H1 (cell line): ENCODE data around the gene RUNX1. TPM values are rescaled to one million over a fixed set of nuclear protein-coding genes. Genes with fewer than 3 reads are reported as not detected.

ENCODE experiments used
- CTCF ChIA-PET: fragments of 300-600 bp; sonication (Branson Sonifier 250); formaldehyde crosslinking; loops from one replicate; lab custom pipeline; 2021; ENCODE audit not compliant: partially characterized antibody; lab: Charles Lee
- POLR2A ChIA-PET: fragments of 300-600 bp; sonication (Branson Sonifier 250); formaldehyde crosslinking; loops from one replicate; lab custom pipeline; 2021; ENCODE audit warnings: inconsistent platforms; ENCODE audit not compliant: partially characterized antibody; lab: Charles Lee
- DNase-seq, 2 experiments: peaks; one replicate each; pipeline versions ENCODE4 v3.0.0 to v3.0.0-alpha.2; 2010 to 2022; ENCODE audit warnings: low spot score in 2 of 2, low read depth in 1 of 2, mixed read lengths in 1 of 2
- FAIRE-seq: peaks from 2 replicates; lab custom pipeline; 2011; peaks lifted over from hg19 to GRCh38; lab: Jason Lieb, UNC
- H2AFZ ChIP-seq: 2 replicates; pipeline ENCODE4 v1.8.1; 2012; ENCODE audit warnings: low read length, inconsistent platforms
- H2AK5ac ChIP-seq: 2 replicates; pipeline ENCODE4 v1.6.1; 2013; ENCODE audit warnings: low read depth, low read length
- H2BK120ac ChIP-seq: replicated peaks from 2 replicates; pipeline ENCODE3; 2013; ENCODE audit warnings: low read depth, low read length, inconsistent platforms
- H2BK12ac ChIP-seq: 2 replicates; pipeline ENCODE4 v1.6.1; 2013; ENCODE audit warnings: low read depth, low read length
- H2BK15ac ChIP-seq: 2 replicates; pipeline ENCODE4 v1.6.1; 2013; ENCODE audit warnings: low read length
- H2BK20ac ChIP-seq: 2 replicates; pipeline ENCODE4 v1.6.1; 2013; ENCODE audit warnings: low read length
- H2BK5ac ChIP-seq: 2 replicates; pipeline ENCODE4 v1.6.1; 2013; ENCODE audit warnings: low read depth, low read length
- H3K14ac ChIP-seq: 2 replicates; pipeline ENCODE4 v1.6.1; 2013; ENCODE audit warnings: inconsistent platforms; ENCODE audit not compliant: insufficient read length
- H3K18ac ChIP-seq: 2 replicates; pipeline ENCODE4 v1.6.1; 2013; ENCODE audit warnings: low read length; ENCODE audit errors: extremely low read depth
- H3K23ac ChIP-seq: 2 replicates; pipeline ENCODE4 v1.6.1; 2013; ENCODE audit warnings: inconsistent platforms; ENCODE audit not compliant: insufficient read length
- H3K23me2 ChIP-seq: 2 replicates; pipeline ENCODE4 v1.6.1; 2013; ENCODE audit warnings: low read depth, low read length
- H3K27ac ChIP-seq: 2 replicates; pipeline ENCODE4 v1.6.1; 2011; ENCODE audit warnings: low read depth, low read length, inconsistent platforms
- H3K27me3 ChIP-seq, 4 experiments: replicated peaks in 1 of 4; 1 replicate in 1 of 4; 2 replicates in 3 of 4; pipeline versions ENCODE4 v1.6.1 to v1.8.1; 2011 to 2013; ENCODE audit warnings: low read length in 3 of 4, mild to moderate bottlenecking in 3 of 4, inconsistent platforms in 2 of 4, mixed read lengths in 2 of 4, moderate library complexity in 1 of 4; ENCODE audit not compliant: control insufficient read depth in 3 of 4, insufficient read depth in 3 of 4; ENCODE audit errors: extremely low read depth in 1 of 4
- H3K36me3 ChIP-seq, 4 experiments: 2 replicates each; pipeline versions ENCODE4 v1.6.1 to v1.8.1; 2011 to 2013; ENCODE audit warnings: mild to moderate bottlenecking in 4 of 4, low read length in 3 of 4, moderate library complexity in 2 of 4, control low read depth in 1 of 4, inconsistent platforms in 1 of 4; ENCODE audit not compliant: insufficient read depth in 4 of 4, control insufficient read depth in 2 of 4
- H3K4ac ChIP-seq: replicated peaks from 2 replicates; pipeline ENCODE3; 2013; ENCODE audit warnings: low read length, low read depth, mixed read lengths, inconsistent platforms; ENCODE audit not compliant: insufficient read length
- H3K4me1 ChIP-seq, 4 experiments: replicated peaks in 1 of 4; 1 replicate in 1 of 4; 2 replicates in 3 of 4; pipeline versions ENCODE4 v1.6.1 to v1.8.1; 2011 to 2013; ENCODE audit warnings: low read length in 3 of 4, inconsistent platforms in 2 of 4, mixed read lengths in 1 of 4; ENCODE audit not compliant: insufficient read depth in 4 of 4, control insufficient read depth in 3 of 4
- H3K4me2 ChIP-seq, 2 experiments: 2 replicates each; pipeline versions ENCODE4 v1.6.1 to v1.8.1; 2011 to 2013; ENCODE audit warnings: low read depth in 2 of 2, low read length in 2 of 2, control low read depth in 1 of 2, inconsistent platforms in 1 of 2, mild to moderate bottlenecking in 1 of 2; ENCODE audit not compliant: insufficient read depth in 1 of 2
- H3K4me3 ChIP-seq, 4 experiments: fragments of 200-600, 300-600 bp in 1 of 4; sonication (generic), shearing (Covaris generic), sonication (Bioruptor Twin) in 1 of 4; 2 replicates each; pipeline versions ENCODE4 v1.5.1 to v1.8.1; 2011 to 2016; ENCODE audit warnings: low read length in 4 of 4, low read depth in 3 of 4, control low read depth in 2 of 4, inconsistent platforms in 2 of 4, mild to moderate bottlenecking in 2 of 4, mixed read lengths in 1 of 4, moderate library complexity in 1 of 4; ENCODE audit not compliant: insufficient read depth in 2 of 4; ENCODE audit errors: extremely low read depth in 1 of 4
- H3K56ac ChIP-seq: replicated peaks from 2 replicates; pipeline ENCODE3; 2013; ENCODE audit warnings: low read depth, mild to moderate bottlenecking, mixed read lengths, low read length, inconsistent platforms; ENCODE audit not compliant: insufficient read length
- H3K79me1 ChIP-seq: 2 replicates; pipeline ENCODE4 v1.6.1; 2013; ENCODE audit warnings: low read depth, low read length, control low read depth
- H3K79me2 ChIP-seq, 2 experiments: 2 replicates each; pipeline versions ENCODE4 v1.6.1 to v1.8.1; 2012 to 2013; ENCODE audit warnings: low read length in 2 of 2, mild to moderate bottlenecking in 2 of 2, inconsistent platforms in 1 of 2; ENCODE audit not compliant: insufficient read depth in 2 of 2, control insufficient read depth in 1 of 2
- H3K9ac ChIP-seq, 4 experiments: replicated peaks in 1 of 4; 1 replicate in 1 of 4; 2 replicates in 3 of 4; pipeline versions ENCODE4 v1.6.1 to v1.8.1; 2011 to 2013; ENCODE audit warnings: low read depth in 3 of 4, low read length in 3 of 4, control low read depth in 2 of 4, mild to moderate bottlenecking in 2 of 4, moderate library complexity in 2 of 4, inconsistent platforms in 1 of 4; ENCODE audit errors: extremely low read depth in 1 of 4
- H3K9me3 ChIP-seq, 2 experiments: 2 replicates each; pipeline versions ENCODE4 v1.6.1 to v1.8.1; 2012 to 2013; ENCODE audit warnings: mild to moderate bottlenecking in 2 of 2, moderate library complexity in 2 of 2, control low read depth in 1 of 2, inconsistent platforms in 1 of 2, low read depth in 1 of 2, low read length in 1 of 2, mixed read lengths in 1 of 2; ENCODE audit not compliant: insufficient read depth in 2 of 2
- H4K20me1 ChIP-seq, 2 experiments: replicated peaks in 1 of 2; 2 replicates each; pipeline versions ENCODE3 to v1.8.1; 2011 to 2013; ENCODE audit warnings: inconsistent platforms in 2 of 2, low read length in 2 of 2, mild to moderate bottlenecking in 1 of 2; ENCODE audit not compliant: insufficient read depth in 2 of 2, control insufficient read depth in 1 of 2
- H4K5ac ChIP-seq: 2 replicates; pipeline ENCODE4 v1.6.1; 2013; ENCODE audit warnings: low read length, low read depth, mixed read lengths, inconsistent platforms; ENCODE audit not compliant: insufficient read length
- H4K8ac ChIP-seq: 2 replicates; pipeline ENCODE4 v1.8.0; 2013; ENCODE audit warnings: mild to moderate bottlenecking, moderate library complexity, low read length, inconsistent platforms; ENCODE audit not compliant: insufficient read depth; ENCODE audit errors: extremely low read depth
- H4K91ac ChIP-seq: replicated peaks from 2 replicates; pipeline ENCODE3; 2013; ENCODE audit warnings: low read length, mixed read lengths, inconsistent platforms; ENCODE audit not compliant: insufficient read length
- BRCA1 ChIP-seq: IDR thresholded peaks from 2 replicates; pipeline ENCODE4 v1.6.1; 2012; ENCODE audit warnings: low read depth, low read length, improper control_type of control experiment
- CBX5 ChIP-seq: fragments of 300-800, 300-1000 bp; sonication (generic); IDR thresholded peaks from 2 replicates; pipeline ENCODE4 v1.7.1; 2016; ENCODE audit warnings: antibody characterized with exemption, low read length, low read depth
- CBX8 ChIP-seq: fragments of 300-800, 300-1000 bp; sonication (generic); IDR thresholded peaks from 2 replicates; pipeline ENCODE4 v1.7.1; 2016; ENCODE audit warnings: low read depth, low read length, borderline replicate concordance
- CHD1 ChIP-seq: IDR thresholded peaks from 2 replicates; pipeline ENCODE4 v1.6.1; 2012; ENCODE audit warnings: low read depth, low read length, improper control_type of control experiment
- CHD2 ChIP-seq: IDR thresholded peaks from 2 replicates; pipeline ENCODE4 v1.6.1; 2012; ENCODE audit warnings: low read length, improper control_type of control experiment
- KDM1A ChIP-seq: fragments of 200-600, 300-600 bp; sonication (generic); IDR thresholded peaks from 2 replicates; pipeline ENCODE4 v1.7.1; 2016; ENCODE audit warnings: mild to moderate bottlenecking, low read length, borderline replicate concordance
- RAD21 ChIP-seq, 2 experiments: IDR thresholded peaks in 1 of 2; conservative IDR thresholded peaks in 1 of 2; 2 replicates each; pipeline ENCODE4 v1.6.1; 2011; ENCODE audit warnings: low read depth in 2 of 2, low read length in 2 of 2, improper control_type of control experiment in 1 of 2, inconsistent platforms in 1 of 2, mild to moderate bottlenecking in 1 of 2, moderate library complexity in 1 of 2
- RBBP5 ChIP-seq: IDR thresholded peaks from 2 replicates; pipeline ENCODE4 v1.7.1; 2012; ENCODE audit warnings: low read depth, mild to moderate bottlenecking, inconsistent platforms, low read length, moderate library complexity, borderline replicate concordance
- RXRA ChIP-seq: IDR thresholded peaks from 2 replicates; pipeline ENCODE4 v1.6.1; 2011; ENCODE audit warnings: low read depth, mild to moderate bottlenecking, low read length, moderate library complexity; ENCODE audit not compliant: insufficient read depth
- SIRT6 ChIP-seq: IDR thresholded peaks from one replicate; pipeline ENCODE4 v1.7.1; 2012; ENCODE audit warnings: low read length, inconsistent platforms
- SUZ12 ChIP-seq: fragments of 200-600 bp; sonication (generic); IDR thresholded peaks from 2 replicates; pipeline ENCODE4 v1.6.1; 2012; ENCODE audit warnings: mild to moderate bottlenecking, inconsistent platforms, low read length, moderate library complexity, mixed read lengths
- TBP ChIP-seq: IDR thresholded peaks from 2 replicates; pipeline ENCODE4 v1.6.1; 2011; ENCODE audit warnings: low read depth, low read length, improper control_type of control experiment
- TCF12 ChIP-seq: IDR thresholded peaks from 2 replicates; pipeline ENCODE4 v1.6.1; 2011; ENCODE audit warnings: low read depth, mild to moderate bottlenecking, low read length
- TEAD4 ChIP-seq: IDR thresholded peaks from 2 replicates; pipeline ENCODE4 v1.6.1; 2012; ENCODE audit warnings: low read depth, low read length, inconsistent platforms, mixed read lengths
- whole genome bisulfite sequencing, 2 experiments: shearing (Covaris generic) in 1 of 2; methylation state at CpG; one replicate each; pipeline versions ENCODE4 v1.1.6 to v1.1.7; 2013 to 2015; ENCODE audit warnings: low lambda C conversion rate in 2 of 2, mixed read lengths in 2 of 2, inconsistent platforms in 1 of 2, low coverage in 1 of 2, missing lambda C conversion rate in 1 of 2; ENCODE audit not compliant: insufficient replicate concordance in 2 of 2, insufficient coverage in 1 of 2, insufficient read length in 1 of 2; ENCODE audit errors: extremely low coverage in 1 of 2, missing lambda C conversion rate in 1 of 2; 5-methylcytosine and 5-hydroxymethylcytosine counted together
- polyA plus RNA-seq, 7 experiments: library from polyadenylated mRNA; depleted of rRNA in 3 of 7; stranded (reverse) in 5 of 7; unstranded in 2 of 7; fragments of >200 nt in 5 of 7; fragments of 200-250 nt in 2 of 7; gene quantifications; 1 replicate in 5 of 7; 2 replicates in 1 of 7; 4 replicates in 1 of 7; pipeline versions ENCODE4 v1.2.1 to v1.2.3, GENCODE V29; 2011 to 2013; ENCODE audit warnings: missing spikeins in 2 of 7, mixed read lengths in 2 of 7
- total RNA-seq: library from RNA; stranded (reverse); fragmentation: NEBNext Ultra II Directional; extraction: Animal tissue kit (Norgen Biotek cat#: 25700); gene quantifications from 2 replicates; pipeline ENCODE4 v1.2.1, GENCODE V29; 2021
- TF ChIP-seq, protein P1 (sequence below): IDR thresholded peaks from 2 replicates; pipeline ENCODE4 v1.6.1; 2012; ENCODE audit warnings: inconsistent platforms

Gene RUNX1
- total and polyA plus RNA-seq, 2 of the 8 experiments (the other 6 are each of a cell fraction or from before 2014, with no cell fraction given): 0.20 to 0.60 TPM

GRCh38 chr21:34793471-34793870 is 255.6 kb downstream of the RUNX1 start:
- H2BK20ac ChIP-seq: no peak overlapping the region
- H3K27ac ChIP-seq: no peak overlapping the region
- no peak overlapping the region for H2BK12ac ChIP-seq
- H2AK5ac ChIP-seq: no peak overlapping the region
- H3K14ac ChIP-seq: no peak overlapping the region
- no peak overlapping the region for H2BK15ac ChIP-seq
- H3K4me1 ChIP-seq: peaks cover 0 to 3% (median under 1%) of the 10 kb centered on the region in 4 experiments; a peak in 3 of 7 replicates
- H3K23ac ChIP-seq: no peak overlapping the region
- CTCF ChIA-PET: no interaction called here
- no peak overlapping the region for H3K9ac ChIP-seq
- H4K5ac ChIP-seq: no peak overlapping the region
- H4K8ac ChIP-seq: no peak overlapping the region
- no peaks in the 10 kb centered on the region for H3K79me2 ChIP-seq
- no peak overlapping the region for H2BK5ac ChIP-seq
- no peaks in the 10 kb centered on the region for H3K9me3 ChIP-seq
- no peak overlapping the region for H3K4me2 ChIP-seq
- WGBS, 2 experiments: 92% methylated on average over 5 of the region's 6 CpGs; no CpG with 5 or more reads in 1 of the 2 experiments
- POLR2A ChIA-PET: no interaction called here
- H3K18ac ChIP-seq: no peak overlapping the region
- no peaks in the 10 kb centered on the region for H4K20me1 ChIP-seq
- no peak overlapping the region for H3K4me3 ChIP-seq
- no peak overlapping the region for H3K4ac ChIP-seq
- H2BK120ac ChIP-seq: no peak overlapping the region
- H3K36me3 ChIP-seq: no peaks in the 10 kb centered on the region
- no peak for DNase-seq
- no peaks in the 10 kb centered on the region for H3K79me1 ChIP-seq
- no peak overlapping the region for H3K56ac ChIP-seq
- H2AFZ ChIP-seq: no peak overlapping the region
- FAIRE-seq: no peak
- no peaks in the 10 kb centered on the region for H3K27me3 ChIP-seq
- no peak overlapping the region for H4K91ac ChIP-seq
- H3K23me2 ChIP-seq: no peaks in the 10 kb centered on the region
- no peak for TF ChIP-seq SUZ12
- TF ChIP-seq RXRA: no peak
- no peak for TF ChIP-seq KDM1A
- no peak for TF ChIP-seq TEAD4
- no peak for TF ChIP-seq CBX8
- TF ChIP-seq TBP: no peak
- TF ChIP-seq BRCA1: no peak
- TF ChIP-seq RAD21 (IDR thresholded peaks at IDR 0.05 in 1 of 2, conservative IDR thresholded peaks at IDR 0.05 in 1 of 2; ENCODE audit: low read depth in 2 of 2, low read length in 2 of 2): no peak
- TF ChIP-seq CBX5: no peak
- no peak for TF ChIP-seq CHD1
- no peak for TF ChIP-seq TCF12
- TF ChIP-seq RBBP5: no peak
- TF ChIP-seq, protein P1, sequence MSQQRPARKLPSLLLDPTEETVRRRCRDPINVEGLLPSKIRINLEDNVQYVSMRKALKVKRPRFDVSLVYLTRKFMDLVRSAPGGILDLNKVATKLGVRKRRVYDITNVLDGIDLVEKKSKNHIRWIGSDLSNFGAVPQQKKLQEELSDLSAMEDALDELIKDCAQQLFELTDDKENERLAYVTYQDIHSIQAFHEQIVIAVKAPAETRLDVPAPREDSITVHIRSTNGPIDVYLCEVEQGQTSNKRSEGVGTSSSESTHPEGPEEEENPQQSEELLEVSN: no peak
- TF ChIP-seq CHD2: no peak
- no peak for TF ChIP-seq SIRT6
